GM23338 (cell line): ENCODE measurements around the gene PAX3. TPM values are rescaled to one million over a fixed set of nuclear protein-coding genes. Genes with fewer than 3 reads are reported as not detected.

Experiments used
- ATAC-seq: fragments of 200-7000 bp; cut with Tn5 transposase; 3 replicates; pipeline ENCODE4 v1.9.1; 2020
- DNase-seq: peaks from one replicate; pipeline ENCODE4 v3.0.0-alpha.2; 2015; ENCODE audit warnings: low spot score
- H2AFZ ChIP-seq: fragments of 200-600 bp; sonication (generic); 2 replicates; pipeline ENCODE4 v1.8.0; 2016; ENCODE audit warnings: antibody characterized with exemption, mild to moderate bottlenecking, moderate library complexity
- H3F3A ChIP-seq: fragments of 200-600 bp; sonication (generic); replicated peaks from 2 replicates; pipeline ENCODE4 v1.8.0; 2017; ENCODE audit warnings: antibody characterized with exemption, mixed run types, low read depth
- H3K27ac ChIP-seq: fragments of 200-600 bp; sonication (generic); 2 replicates; pipeline ENCODE4 v1.6.1; 2016; ENCODE audit warnings: low read depth
- H3K27me3 ChIP-seq: fragments of 200-600 bp; sonication (generic); 2 replicates; pipeline ENCODE4 v1.8.0; 2016; ENCODE audit warnings: mild to moderate bottlenecking, mixed run types, moderate library complexity; ENCODE audit not compliant: insufficient read depth
- H3K36me3 ChIP-seq: fragments of 200-600 bp; sonication (generic); 2 replicates; pipeline ENCODE4 v1.8.0; 2016; ENCODE audit warnings: mild to moderate bottlenecking; ENCODE audit not compliant: insufficient read depth
- H3K4me1 ChIP-seq: fragments of 200-600 bp; sonication (generic); 2 replicates; pipeline ENCODE4 v1.8.0; 2016; ENCODE audit warnings: mild to moderate bottlenecking, moderate library complexity; ENCODE audit not compliant: insufficient read depth
- H3K4me2 ChIP-seq: fragments of 200-600 bp; sonication (generic); 2 replicates; pipeline ENCODE4 v1.7.1; 2017; ENCODE audit warnings: mixed run types
- H3K4me3 ChIP-seq: fragments of 200-600 bp; sonication (generic); 2 replicates; pipeline ENCODE4 v1.6.1; 2016; ENCODE audit warnings: mixed run types
- H3K79me2 ChIP-seq: fragments of 200-600 bp; sonication (generic); replicated peaks from 2 replicates; pipeline ENCODE4 v1.8.0; 2017; ENCODE audit warnings: mild to moderate bottlenecking; ENCODE audit not compliant: insufficient read depth
- H3K9me2 ChIP-seq: fragments of 200-600 bp; sonication (generic); 2 replicates; pipeline ENCODE4 v1.8.0; 2017; ENCODE audit not compliant: insufficient read depth
- H4K20me1 ChIP-seq: fragments of 200-600 bp; sonication (generic); replicated peaks from 2 replicates; pipeline ENCODE4 v1.8.0; 2017; ENCODE audit warnings: mild to moderate bottlenecking; ENCODE audit not compliant: insufficient read depth
- H3K27ac Mint-ChIP-seq: 2 replicates; pipeline ENCODE4 v1.8.0; 2020; ENCODE audit warnings: inconsistent platforms, mild to moderate bottlenecking, moderate library complexity, mixed read lengths
- H3K27me3 Mint-ChIP-seq: 3 replicates; pipeline ENCODE4 v1.8.0; 2022; ENCODE audit warnings: low read depth, mild to moderate bottlenecking, moderate library complexity, mixed read lengths, inconsistent platforms; ENCODE audit not compliant: insufficient read depth, poor library complexity
- H3K36me3 Mint-ChIP-seq: 3 replicates; pipeline ENCODE4 v1.8.0; 2021; ENCODE audit warnings: low read depth, mild to moderate bottlenecking, inconsistent platforms, moderate library complexity, mixed read lengths
- H3K4me1 Mint-ChIP-seq: 3 replicates; pipeline ENCODE4 v1.8.0; 2020; ENCODE audit warnings: mild to moderate bottlenecking, inconsistent platforms, mixed read lengths
- H3K4me3 Mint-ChIP-seq: 3 replicates; pipeline ENCODE4 v1.8.0; 2021; ENCODE audit warnings: moderate library complexity, mild to moderate bottlenecking, inconsistent platforms, mixed read lengths
- H3K9me3 Mint-ChIP-seq: 3 replicates; pipeline ENCODE4 v1.8.0; 2020; ENCODE audit warnings: moderate library complexity, mild to moderate bottlenecking, inconsistent platforms, mixed read lengths
- CREB1 ChIP-seq: fragments of 250-450 bp; sonication (Bioruptor Pico); IDR thresholded peaks from 2 replicates; pipeline ENCODE4 v1.5.0; 2020; ENCODE audit warnings: low read depth, mild to moderate bottlenecking, moderate library complexity
- CTCF ChIP-seq, 2 experiments: fragments of 200-600 bp in 1 of 2; sonication (generic) in 1 of 2; conservative IDR thresholded peaks; 2 replicates each; pipeline versions ENCODE4 v1.5.1 to v1.6.1; 2016 to 2017; ENCODE audit warnings: antibody characterized with exemption in 2 of 2, low read depth in 2 of 2, mild to moderate bottlenecking in 2 of 2, moderate library complexity in 1 of 2
- EZH2phosphoT487 ChIP-seq: fragments of 200-600 bp; sonication (generic); IDR thresholded peaks from one replicate; pipeline ENCODE4 v1.8.1; 2018; ENCODE audit warnings: antibody characterized with exemption; ENCODE audit not compliant: unreplicated experiment
- NANOG ChIP-seq: IDR thresholded peaks from 2 replicates; pipeline ENCODE4 v1.6.1; 2016; ENCODE audit warnings: antibody characterized with exemption, borderline replicate concordance
- POLR2AphosphoS5 ChIP-seq: IDR thresholded peaks from 2 replicates; pipeline ENCODE4 v1.6.1; 2016; ENCODE audit warnings: antibody characterized with exemption, low read depth
- STAT1 ChIP-seq: IDR thresholded peaks from one replicate; pipeline ENCODE4 v1.6.1; 2016; ENCODE audit warnings: antibody characterized with exemption; ENCODE audit not compliant: unreplicated experiment
- ZNF114 ChIP-seq: fragments of 250-450 bp; sonication (Bioruptor Pico); IDR thresholded peaks from 2 replicates; pipeline ENCODE4 v1.5.0; 2020; ENCODE audit warnings: mild to moderate bottlenecking, moderate library complexity
- ZNF331 ChIP-seq: fragments of 250-450 bp; sonication (Bioruptor Pico); IDR thresholded peaks from 2 replicates; pipeline ENCODE4 v1.5.0; 2020; ENCODE audit warnings: low read depth, mild to moderate bottlenecking, moderate library complexity
- ZNF462 ChIP-seq: fragments of 250-450 bp; sonication (Bioruptor Pico); IDR thresholded peaks from 2 replicates; pipeline ENCODE4 v1.5.0; 2020; ENCODE audit warnings: mild to moderate bottlenecking, moderate library complexity
- polyA plus RNA-seq: library from polyadenylated mRNA; unstranded; fragments of >200 nt; fragmentation: Nextera tagmentation; extraction: Ambion mirVana; gene quantifications from 2 replicates; pipeline ENCODE4 v1.2.1, GENCODE V29; 2016
- total RNA-seq: library from RNA; depleted of rRNA; stranded (reverse); fragments of >200 nt; shearing (Covaris generic); gene quantifications from 2 replicates; pipeline ENCODE4 v1.2.3, GENCODE V29; 2014

The PAX3 gene
- total and polyA plus RNA-seq, 2 experiments from 2014 or later = not detected

- TF ChIP-seq STAT1 (no peak), CREB1 (CRISPR knock-in tag) (no peak)
These were observed 38.1 kb upstream of the PAX3 start (continued) for GRCh38 chr2:222336931-222337330.

GRCh38 chr2:222336442-222336841, 37.6 kb upstream of the PAX3 start:
- Mint-ChIP-seq H3K27ac (no peak overlapping the region), H3K4me3 (no peak overlapping the region), H3K4me1 (no peaks in the 10 kb centered on the region; the same call in 2 of the 3 replicates), H3K36me3 (no peaks in the 10 kb centered on the region), H3K27me3 (no peaks in the 10 kb centered on the region), H3K9me3 (peaks cover 14% of the 10 kb centered on the region)
- no peaks in the 10 kb centered on the region for H3K27me3 ChIP-seq
- H3K4me1 ChIP-seq = no peaks in the 10 kb centered on the region
- H3F3A ChIP-seq = no peaks in the 10 kb centered on the region
- no peak overlapping the region for H3K27ac ChIP-seq
- no peaks in the 10 kb centered on the region for H3K36me3 ChIP-seq
- no peak for TF ChIP-seq ZNF331 (CRISPR knock-in tag)
- peak in 1 of 2 experiments; percentile 51; a peak in 2 of 4 replicates for TF ChIP-seq CTCF (conservative IDR thresholded peaks at IDR 0.05; ENCODE audit: low read depth in 2 of 2)
- no peak for TF ChIP-seq STAT1
- H3K9me2 ChIP-seq = no peaks in the 10 kb centered on the region
- no peak overlapping the region for H3K4me3 ChIP-seq
- no peaks in the 10 kb centered on the region for H3K79me2 ChIP-seq
- no peak overlapping the region for H3K4me2 ChIP-seq
- peak; percentile 8 for DNase-seq
- no peak for ATAC-seq
- H4K20me1 ChIP-seq = no peaks in the 10 kb centered on the region
- H2AFZ ChIP-seq = no peak overlapping the region

- H3K4me1 Mint-ChIP-seq = no peaks in the 10 kb centered on the region; the same call in 2 of the 3 replicates
- Histone ChIP-seq H3K4me3 (no peak overlapping the region), H3F3A (no peaks in the 10 kb centered on the region), H4K20me1 (no peaks in the 10 kb centered on the region), H3K27ac (no peak overlapping the region), H3K79me2 (no peaks in the 10 kb centered on the region), H3K27me3 (no peaks in the 10 kb centered on the region), H3K4me2 (no peak overlapping the region), H3K9me2 (no peaks in the 10 kb centered on the region), H3K4me1 (no peaks in the 10 kb centered on the region), H3K36me3 (no peaks in the 10 kb centered on the region), H2AFZ (no peak overlapping the region)
- no peaks in the 10 kb centered on the region for H3K36me3 Mint-ChIP-seq
- ATAC-seq (no peak), DNase-seq (no peak)
- H3K9me3 Mint-ChIP-seq = peaks cover 15% of the 10 kb centered on the region
- H3K27ac Mint-ChIP-seq = no peak overlapping the region
- H3K4me3 Mint-ChIP-seq = no peak overlapping the region
- H3K27me3 Mint-ChIP-seq = no peaks in the 10 kb centered on the region
- no peak for TF ChIP-seq ZNF331 (CRISPR knock-in tag)
- no peak for TF ChIP-seq EZH2phosphoT487
- no peak for TF ChIP-seq POLR2AphosphoS5
- TF ChIP-seq CTCF (conservative IDR thresholded peaks at IDR 0.05; ENCODE audit: low read depth in 2 of 2) = no peak
- no peak for TF ChIP-seq ZNF114 (CRISPR knock-in tag)
- no peak for TF ChIP-seq STAT1
- no peak for TF ChIP-seq NANOG
- TF ChIP-seq ZNF462 (CRISPR knock-in tag) = no peak
These were observed 36.1 kb upstream of the PAX3 start for GRCh38 chr2:222334914-222335313.
